Glutamatergic neuron (in vitro differentiated cells): ENCODE data around the gene NET1. TPM values are rescaled to one million over a fixed set of nuclear protein-coding genes. Genes with fewer than 3 reads are reported as not detected.

ENCODE experiments used
- DNase-seq: peaks from one replicate; pipeline ENCODE4 v3.0.0; 2022
- H3K27ac Mint-ChIP-seq: one replicate; pipeline ENCODE4 v1.8.0; 2020; ENCODE audit warnings: mild to moderate bottlenecking, mixed read lengths, inconsistent platforms; ENCODE audit not compliant: unreplicated experiment
- H3K27me3 Mint-ChIP-seq: one replicate; pipeline ENCODE4 v1.8.0; 2020; ENCODE audit warnings: mild to moderate bottlenecking, moderate library complexity, mixed read lengths, inconsistent platforms; ENCODE audit not compliant: unreplicated experiment
- H3K36me3 Mint-ChIP-seq: one replicate; pipeline ENCODE4 v1.8.0; 2020; ENCODE audit warnings: mild to moderate bottlenecking, mixed read lengths, inconsistent platforms; ENCODE audit not compliant: unreplicated experiment
- H3K4me1 Mint-ChIP-seq: one replicate; pipeline ENCODE4 v1.8.0; 2020; ENCODE audit warnings: mild to moderate bottlenecking, low read depth, mixed read lengths, inconsistent platforms; ENCODE audit not compliant: unreplicated experiment
- H3K4me3 Mint-ChIP-seq: one replicate; pipeline ENCODE4 v1.8.0; 2020; ENCODE audit warnings: mild to moderate bottlenecking, mixed read lengths, inconsistent platforms; ENCODE audit not compliant: unreplicated experiment
- H3K9me3 Mint-ChIP-seq: one replicate; pipeline ENCODE4 v1.8.0; 2020; ENCODE audit warnings: mild to moderate bottlenecking, moderate library complexity, mixed read lengths, inconsistent platforms; ENCODE audit not compliant: unreplicated experiment
- total RNA-seq: library from RNA; stranded (reverse); fragmentation: NEBNext Ultra II Directional; extraction: Animal tissue kit (Norgen Biotek cat#: 25700); gene quantifications from one replicate; pipeline ENCODE4 v1.2.1, GENCODE V29; 2021; ENCODE audit not compliant: unreplicated experiment
- TF ChIP-seq, protein P1 (sequence below): fragments of 200-600 bp; sonication (generic); IDR thresholded peaks from one replicate; pipeline ENCODE4 v1.5.0; 2021; ENCODE audit not compliant: partially characterized antibody, unreplicated experiment

NET1 gene
- total RNA-seq, 1 donor from 2014 or later: 63.8 TPM

DNA sequence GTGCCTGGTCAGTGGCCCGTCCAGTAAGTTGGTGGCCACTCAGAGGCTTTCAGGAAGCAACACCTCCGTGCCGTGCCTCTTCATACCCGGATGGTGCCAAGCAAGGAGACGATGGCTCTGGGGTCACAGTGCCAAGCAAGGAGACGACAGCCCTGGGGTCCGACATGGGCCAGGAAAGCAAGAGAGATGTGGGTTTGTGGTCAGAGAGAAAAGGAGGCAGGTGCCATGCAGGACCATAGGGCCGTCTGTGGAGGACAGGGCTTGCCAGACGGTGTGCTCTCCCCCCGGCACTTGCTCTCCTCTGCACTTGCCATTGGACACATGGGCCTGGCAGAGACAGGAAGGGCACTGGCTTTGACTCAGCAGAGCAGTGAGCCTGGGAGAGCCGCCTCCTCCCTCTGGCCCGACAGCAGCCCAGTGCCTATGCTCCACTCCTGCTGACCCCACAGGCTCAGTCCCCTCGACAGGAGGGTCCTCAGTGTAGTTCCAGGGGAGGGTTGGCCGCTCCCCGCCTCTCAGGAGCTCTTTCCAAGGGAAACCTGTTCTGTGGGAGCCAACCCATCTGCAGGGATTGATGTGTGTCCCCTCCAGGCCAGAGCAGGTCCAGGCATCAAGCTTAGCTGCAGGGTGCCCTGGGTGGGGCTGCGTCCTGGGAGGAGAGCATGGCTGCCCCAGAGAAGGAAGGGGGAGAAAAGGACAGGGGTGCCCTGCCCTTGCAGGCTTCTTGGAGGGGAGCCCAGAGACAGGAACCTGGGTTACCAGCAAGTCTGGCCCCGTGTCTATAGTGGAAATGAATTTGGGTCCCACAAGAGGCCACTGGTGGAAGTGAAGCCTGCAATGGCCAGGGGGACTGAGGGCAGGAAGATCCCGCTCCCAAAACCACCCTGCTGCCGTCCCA, 94.6 kb downstream of the NET1 start:
- TF ChIP-seq, protein P1, sequence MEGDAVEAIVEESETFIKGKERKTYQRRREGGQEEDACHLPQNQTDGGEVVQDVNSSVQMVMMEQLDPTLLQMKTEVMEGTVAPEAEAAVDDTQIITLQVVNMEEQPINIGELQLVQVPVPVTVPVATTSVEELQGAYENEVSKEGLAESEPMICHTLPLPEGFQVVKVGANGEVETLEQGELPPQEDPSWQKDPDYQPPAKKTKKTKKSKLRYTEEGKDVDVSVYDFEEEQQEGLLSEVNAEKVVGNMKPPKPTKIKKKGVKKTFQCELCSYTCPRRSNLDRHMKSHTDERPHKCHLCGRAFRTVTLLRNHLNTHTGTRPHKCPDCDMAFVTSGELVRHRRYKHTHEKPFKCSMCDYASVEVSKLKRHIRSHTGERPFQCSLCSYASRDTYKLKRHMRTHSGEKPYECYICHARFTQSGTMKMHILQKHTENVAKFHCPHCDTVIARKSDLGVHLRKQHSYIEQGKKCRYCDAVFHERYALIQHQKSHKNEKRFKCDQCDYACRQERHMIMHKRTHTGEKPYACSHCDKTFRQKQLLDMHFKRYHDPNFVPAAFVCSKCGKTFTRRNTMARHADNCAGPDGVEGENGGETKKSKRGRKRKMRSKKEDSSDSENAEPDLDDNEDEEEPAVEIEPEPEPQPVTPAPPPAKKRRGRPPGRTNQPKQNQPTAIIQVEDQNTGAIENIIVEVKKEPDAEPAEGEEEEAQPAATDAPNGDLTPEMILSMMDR: no peak
- Mint-ChIP-seq H3K4me1 (no peaks in the 10 kb centered on the region), H3K9me3 (peaks cover 2% of the 10 kb centered on the region), H3K4me3 (no peak overlapping the region), H3K27ac (no peak overlapping the region), H3K27me3 (no peaks in the 10 kb centered on the region), H3K36me3 (peaks cover 7% of the 10 kb centered on the region)
- DNase-seq: no peak

DNA sequence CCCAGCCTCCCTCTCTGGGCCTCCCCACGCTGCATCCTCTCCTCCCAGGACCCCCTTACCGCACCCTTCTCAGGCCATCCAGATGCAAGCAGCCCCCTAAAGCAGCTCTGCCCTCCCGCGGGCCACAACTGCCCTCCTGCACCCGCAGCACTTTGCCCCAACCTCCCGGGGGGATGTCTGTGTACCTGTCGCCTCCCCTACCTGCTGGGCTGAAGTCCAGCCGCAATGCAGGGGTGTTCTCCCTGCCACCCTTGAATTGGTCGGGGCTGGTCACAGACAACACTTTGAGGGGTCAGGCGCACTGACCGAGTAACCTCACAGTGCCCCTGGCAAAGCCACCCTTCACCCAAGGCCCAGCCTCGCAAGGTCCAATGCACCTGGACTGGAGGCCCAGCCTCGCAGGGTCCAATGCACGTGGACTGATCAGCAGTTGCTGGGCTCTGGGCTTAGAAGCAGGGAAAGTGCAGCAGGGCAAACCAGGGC, 95.3 kb downstream of the NET1 start:
- peaks cover 7% of the 10 kb centered on the region for H3K36me3 Mint-ChIP-seq
- H3K27me3 Mint-ChIP-seq: no peaks in the 10 kb centered on the region
- H3K27ac Mint-ChIP-seq: no peak overlapping the region
- TF ChIP-seq, protein P1: no peak
- DNase-seq: no peak
- H3K9me3 Mint-ChIP-seq: peaks cover 2% of the 10 kb centered on the region
- no peaks in the 10 kb centered on the region for H3K4me1 Mint-ChIP-seq
- no peak overlapping the region for H3K4me3 Mint-ChIP-seq

DNA sequence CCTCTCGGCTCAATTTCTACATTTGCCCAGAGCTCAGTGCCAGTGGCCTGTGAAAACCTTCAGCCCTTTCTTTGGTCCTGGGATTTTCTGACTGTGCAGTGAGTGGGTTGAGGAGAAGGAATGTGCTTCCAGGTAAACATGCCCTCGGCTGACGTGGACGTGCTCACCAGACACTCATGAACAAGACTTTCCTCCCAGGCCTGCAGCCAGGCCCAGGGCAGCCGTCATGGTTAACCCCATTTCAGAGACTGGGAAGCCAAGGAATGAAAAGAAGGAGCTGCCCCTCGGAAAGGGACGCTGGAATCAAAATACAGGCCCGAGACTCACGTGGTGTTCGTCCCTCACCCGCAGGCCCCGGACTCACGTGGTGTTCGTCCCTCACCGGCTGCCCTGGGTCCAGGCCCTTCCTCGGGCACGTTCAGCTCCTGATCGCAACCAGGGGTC, 95.8 kb downstream of the NET1 start:
- H3K4me3 Mint-ChIP-seq: no peak overlapping the region
- H3K27me3 Mint-ChIP-seq: no peaks in the 10 kb centered on the region
- TF ChIP-seq, protein P1: no peak
- peaks cover 7% of the 10 kb centered on the region for H3K36me3 Mint-ChIP-seq
- H3K27ac Mint-ChIP-seq: no peak overlapping the region
- no peak for DNase-seq
- H3K4me1 Mint-ChIP-seq: no peaks in the 10 kb centered on the region
- H3K9me3 Mint-ChIP-seq: peaks cover 2% of the 10 kb centered on the region

Other genes with a start within 250 kb of the NET1 start
- not detected for gene AKR1C8, start 227.4 kb upstream of the NET1 start, total RNA-seq
- gene AKR1C4, start 215.7 kb upstream of the NET1 start, total RNA-seq: not detected
- not detected for gene UCN3, start 47.6 kb upstream of the NET1 start, total RNA-seq
- not detected for gene TUBAL3, start 7.7 kb upstream of the NET1 start, total RNA-seq
- not detected for gene CALML5, start 87.0 kb downstream of the NET1 start, total RNA-seq
- gene CALML3, start 112.4 kb downstream of the NET1 start, total RNA-seq: not detected